Left ventricle myocardium superior (tissue), 1 donor: ENCODE measurements around the gene GNGT1. TPM values are rescaled to one million over a fixed set of nuclear protein-coding genes. Genes with fewer than 3 reads are reported as not detected.
"Not testable (repeated sequence)": the region's sequence is repeated elsewhere in the genome, so short reads cannot be mapped to it uniquely, and the experiment has no call there.

Experiments used
- ATAC-seq: fragments of 200-7000 bp; cut with Tn5 transposase; one replicate; pipeline ENCODE4 v1.9.1; 2020; ENCODE audit warnings: mild to moderate bottlenecking, moderate library complexity
- DNase-seq: peaks from one replicate; pipeline ENCODE4 v3.0.0-alpha.2; 2020
- intact Hi-C: fragments of 100-400 bp; cut with micrococcal nuclease; formaldehyde crosslinking; loops from one replicate; pipeline ENCODE4 v1.11.0; 2022
- total RNA-seq: library from RNA; stranded (reverse); fragmentation: NEBNext Ultra II Directional; extraction: Animal tissue kit (Norgen Biotek cat#: 25700); gene quantifications from one replicate; pipeline ENCODE4 v1.2.1, GENCODE V29; 2021
- donor health status: DM: no; HTN: yes; CAD: no; lungs with severe emphysema.

The GNGT1 gene
- total RNA-seq, 1 donor from 2014 or later, result not detected

GRCh38 chr7:93897680-93898079 lies 8.7 kb upstream of the GNGT1 start:
- intact Hi-C loops, result no loop called here
- ATAC-seq (no peak), DNase-seq (no peak)

- intact Hi-C loops, result loop anchor here (2.0 kb wide), 1 partner anchor 186 kb away; no protein-coding TSS in a partner anchor
- ATAC-seq (peak; percentile 68), DNase-seq (no peak)
Observed at GRCh38 chr7:93902777-93903423, 3.5 kb upstream of the GNGT1 start.

- ATAC-seq (peak; percentile 79), DNase-seq (peak; percentile 33)
- intact Hi-C loops, result no loop called here
Observed at GRCh38 chr7:93910076-93910994, 4.0 kb downstream of the GNGT1 start.

- ATAC-seq, result peak; percentile 77
- DNase-seq, intact Hi-C loops: not testable (repeated sequence)
Observed at GRCh38 chr7:93911242-93911641, 4.9 kb downstream of the GNGT1 start.

- intact Hi-C loops, ATAC-seq, DNase-seq: not testable (repeated sequence)
Observed at GRCh38 chr7:93911661-93912060, 5.3 kb downstream of the GNGT1 start.

GRCh38 chr7:93913197-93913596 lies 6.8 kb downstream of the GNGT1 start:
- no peak for DNase-seq
- intact Hi-C loops, result no loop called here
- ATAC-seq, result no peak

- DNase-seq, result no peak
- intact Hi-C loops, result no loop called here
- ATAC-seq, result peak; percentile 67
Observed at GRCh38 chr7:93914581-93915066, 8.3 kb downstream of the GNGT1 start.

- DNase-seq, intact Hi-C loops: not testable (repeated sequence)
- peak; percentile 79 for ATAC-seq
Observed at GRCh38 chr7:93915206-93915842, 9.0 kb downstream of the GNGT1 start.

GRCh38 chr7:93915888-93916287 lies 9.5 kb downstream of the GNGT1 start:
- ATAC-seq, intact Hi-C loops: not testable (repeated sequence)

GRCh38 chr7:93916315-93916714 lies 9.9 kb downstream of the GNGT1 start:
- intact Hi-C loops, ATAC-seq, DNase-seq: not testable (repeated sequence)

More at GRCh38 chr7:93915888-93916287, 9.5 kb downstream of the GNGT1 start:
- DNase-seq, result not testable (repeated sequence)

GRCh38 chr7:93920496-93921182 lies 14.3 kb downstream of the GNGT1 start:
- DNase-seq (no peak), ATAC-seq (no peak)
- intact Hi-C loops, result no loop called here

GRCh38 chr7:93921186-93921585 lies 14.8 kb downstream of the GNGT1 start:
- ATAC-seq (no peak), DNase-seq (no peak)
- intact Hi-C loops, result no loop called here

GRCh38 chr7:93921607-93922566 lies 15.5 kb downstream of the GNGT1 start, which contains the start of gene GNG11:
TSS of gene GNG11 (plus strand) at chr7:93921735. CDS start at chr7:93922138, 403 bp downstream.
- DNase-seq (peak; percentile 92), ATAC-seq (peak; percentile 95)
- intact Hi-C loops, result no loop called here

GRCh38 chr7:93923296-93923695 lies 16.9 kb downstream of the GNGT1 start:
- DNase-seq (no peak), ATAC-seq (peak; percentile 3)
- intact Hi-C loops, result no loop called here

GRCh38 chr7:93923942-93924341 lies 17.6 kb downstream of the GNGT1 start:
- DNase-seq (no peak), ATAC-seq (no peak)
- intact Hi-C loops, result no loop called here

GRCh38 chr7:93926800-93927199 lies 20.4 kb downstream of the GNGT1 start:
- ATAC-seq (peak; percentile 64), DNase-seq (no peak)
- intact Hi-C loops, result no loop called here

GRCh38 chr7:93927585-93927984 lies 21.2 kb downstream of the GNGT1 start:
- DNase-seq, result no peak
- ATAC-seq, result peak; percentile 74
- intact Hi-C loops, result no loop called here

GRCh38 chr7:93931655-93932054 lies 25.3 kb downstream of the GNGT1 start:
- intact Hi-C loops, result no loop called here
- ATAC-seq (no peak), DNase-seq (no peak)
